ENCODE results near the gene GPC4.

Gene GPC4

DNA sequence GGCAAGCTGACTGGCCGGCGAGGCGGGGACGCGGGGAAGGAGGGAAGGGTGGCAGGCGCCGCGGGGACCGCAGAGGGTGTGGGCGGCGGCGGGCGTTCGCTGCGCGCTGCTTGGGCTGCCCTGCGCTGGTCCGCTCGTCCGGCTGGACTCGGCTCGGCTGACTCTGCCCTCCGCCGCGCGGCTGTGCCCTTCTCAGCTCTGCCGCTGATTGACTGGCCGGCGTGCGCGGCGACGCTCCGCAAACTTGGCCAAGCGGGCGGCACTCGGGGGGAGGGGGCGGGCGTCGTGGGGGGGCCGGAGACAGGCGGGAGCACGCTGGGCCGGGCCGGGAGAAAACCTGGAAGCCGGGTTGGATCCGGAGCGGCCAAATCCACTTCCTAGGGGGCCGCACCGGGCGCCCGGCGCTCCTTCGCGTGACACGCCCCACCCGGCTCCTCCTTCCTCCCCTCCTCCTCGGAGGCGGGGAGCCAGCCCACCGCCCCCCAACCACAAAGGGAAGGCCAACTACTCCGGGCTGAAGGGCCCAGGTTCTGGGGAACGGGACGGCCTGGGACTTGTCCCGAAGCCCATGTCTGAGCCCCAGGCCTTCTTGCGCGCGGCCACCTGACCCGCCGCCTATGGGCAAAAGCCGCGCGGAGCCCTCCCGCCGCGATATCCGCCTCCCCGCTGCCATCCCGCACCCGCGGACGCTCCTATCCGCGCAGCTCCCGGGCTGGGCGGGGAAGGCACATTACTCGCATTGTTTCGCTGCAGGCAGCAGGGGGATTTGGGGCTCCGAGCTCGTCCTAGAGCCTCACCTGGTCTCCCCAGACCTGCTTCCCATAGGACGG, at the start of gene GPC4:
Gene GPC4 (minus strand): TSS at position 214 of the 830 bp plus-strand sequence. CDS start 524 bp downstream, outside the sequence.
- H3K4me3 ChIP-seq (ENCODE audit: low read depth, low read length) = peak within 1 kb of the TSS; percentile 56
- TF ChIP-seq, protein P1, sequence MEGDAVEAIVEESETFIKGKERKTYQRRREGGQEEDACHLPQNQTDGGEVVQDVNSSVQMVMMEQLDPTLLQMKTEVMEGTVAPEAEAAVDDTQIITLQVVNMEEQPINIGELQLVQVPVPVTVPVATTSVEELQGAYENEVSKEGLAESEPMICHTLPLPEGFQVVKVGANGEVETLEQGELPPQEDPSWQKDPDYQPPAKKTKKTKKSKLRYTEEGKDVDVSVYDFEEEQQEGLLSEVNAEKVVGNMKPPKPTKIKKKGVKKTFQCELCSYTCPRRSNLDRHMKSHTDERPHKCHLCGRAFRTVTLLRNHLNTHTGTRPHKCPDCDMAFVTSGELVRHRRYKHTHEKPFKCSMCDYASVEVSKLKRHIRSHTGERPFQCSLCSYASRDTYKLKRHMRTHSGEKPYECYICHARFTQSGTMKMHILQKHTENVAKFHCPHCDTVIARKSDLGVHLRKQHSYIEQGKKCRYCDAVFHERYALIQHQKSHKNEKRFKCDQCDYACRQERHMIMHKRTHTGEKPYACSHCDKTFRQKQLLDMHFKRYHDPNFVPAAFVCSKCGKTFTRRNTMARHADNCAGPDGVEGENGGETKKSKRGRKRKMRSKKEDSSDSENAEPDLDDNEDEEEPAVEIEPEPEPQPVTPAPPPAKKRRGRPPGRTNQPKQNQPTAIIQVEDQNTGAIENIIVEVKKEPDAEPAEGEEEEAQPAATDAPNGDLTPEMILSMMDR (IDR thresholded peaks at IDR 0.05; ENCODE audit: control insufficient read depth, extremely low read depth, insufficient read depth) = no peak
- DNase-seq (ENCODE audit: low read depth) = peak; percentile 11

DNA sequence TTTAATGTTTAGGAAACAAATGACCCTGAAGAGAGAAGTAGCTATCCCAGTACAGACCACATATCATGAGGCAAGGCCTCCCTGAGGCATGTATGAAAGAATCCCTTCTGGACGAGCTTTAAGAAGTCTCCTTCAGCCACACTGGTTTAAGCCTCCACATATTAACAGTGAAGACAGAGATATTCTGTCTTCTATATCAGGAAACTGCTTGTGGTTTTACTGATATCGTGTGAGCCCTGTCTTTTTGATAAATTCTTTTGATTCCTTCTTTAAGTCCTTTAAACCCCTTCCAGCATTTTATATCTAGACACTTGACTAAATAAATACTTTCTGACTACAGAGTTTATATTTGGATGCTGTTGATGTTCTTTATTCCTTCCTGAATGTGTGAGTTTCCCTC, 45.9 kb upstream of the GPC4 start:
- DNase-seq (ENCODE audit: low read depth) = no peak
- TF ChIP-seq, protein P1 (IDR thresholded peaks at IDR 0.05; ENCODE audit: control insufficient read depth, extremely low read depth, insufficient read depth) = no peak
- no peak overlapping the region for H3K4me3 ChIP-seq (ENCODE audit: low read depth, low read length)

DNA sequence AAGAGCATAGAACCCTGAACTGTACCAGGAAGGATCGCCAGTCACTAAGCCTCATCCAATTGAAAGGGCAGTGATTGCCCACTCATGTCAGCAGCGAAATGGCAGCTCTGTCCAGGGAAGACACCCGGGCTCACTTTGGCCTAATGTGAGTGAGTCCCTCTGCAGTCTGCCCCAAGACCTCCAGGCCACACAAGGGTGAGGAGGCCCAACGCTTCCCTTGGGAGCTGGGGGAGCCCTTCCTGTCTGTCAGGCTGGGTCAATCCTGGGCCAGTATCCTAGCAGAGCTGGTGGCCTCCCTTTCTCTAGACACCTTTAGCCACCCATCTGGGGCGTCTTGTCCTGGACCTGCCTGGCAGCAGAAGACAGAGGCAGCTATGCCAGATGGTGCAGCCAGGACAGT, 39.6 kb upstream of the GPC4 start:
- TF ChIP-seq, protein P1 (IDR thresholded peaks at IDR 0.05; ENCODE audit: control insufficient read depth, extremely low read depth, insufficient read depth) = no peak
- H3K4me3 ChIP-seq (ENCODE audit: low read depth, low read length) = no peak overlapping the region
- no peak for DNase-seq (ENCODE audit: low read depth)

DNA sequence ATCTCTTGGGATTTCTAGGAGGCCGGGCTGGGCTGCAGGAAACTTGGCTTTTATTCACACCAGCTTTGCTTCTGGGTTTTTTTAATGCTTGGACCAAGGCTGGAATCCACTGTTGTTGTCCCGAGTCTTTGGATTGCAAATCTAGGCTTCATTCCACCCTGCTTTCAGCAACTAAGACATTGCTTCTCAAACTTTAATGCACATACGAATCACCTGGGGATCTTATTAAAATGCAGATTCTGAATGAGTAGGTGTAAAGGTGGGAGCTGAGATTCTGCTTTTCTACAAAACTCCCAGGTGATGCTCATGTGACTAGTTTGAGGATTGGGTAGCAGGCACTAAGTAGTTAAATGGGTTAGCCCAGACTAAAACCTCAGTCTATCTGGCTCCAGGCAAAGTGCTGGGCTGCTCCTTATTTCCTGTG, 39.2 kb upstream of the GPC4 start:
- TF ChIP-seq, protein P1 (IDR thresholded peaks at IDR 0.05; ENCODE audit: control insufficient read depth, extremely low read depth, insufficient read depth) = no peak
- no peak for DNase-seq (ENCODE audit: low read depth)
- H3K4me3 ChIP-seq (ENCODE audit: low read depth, low read length) = no peak overlapping the region

DNA sequence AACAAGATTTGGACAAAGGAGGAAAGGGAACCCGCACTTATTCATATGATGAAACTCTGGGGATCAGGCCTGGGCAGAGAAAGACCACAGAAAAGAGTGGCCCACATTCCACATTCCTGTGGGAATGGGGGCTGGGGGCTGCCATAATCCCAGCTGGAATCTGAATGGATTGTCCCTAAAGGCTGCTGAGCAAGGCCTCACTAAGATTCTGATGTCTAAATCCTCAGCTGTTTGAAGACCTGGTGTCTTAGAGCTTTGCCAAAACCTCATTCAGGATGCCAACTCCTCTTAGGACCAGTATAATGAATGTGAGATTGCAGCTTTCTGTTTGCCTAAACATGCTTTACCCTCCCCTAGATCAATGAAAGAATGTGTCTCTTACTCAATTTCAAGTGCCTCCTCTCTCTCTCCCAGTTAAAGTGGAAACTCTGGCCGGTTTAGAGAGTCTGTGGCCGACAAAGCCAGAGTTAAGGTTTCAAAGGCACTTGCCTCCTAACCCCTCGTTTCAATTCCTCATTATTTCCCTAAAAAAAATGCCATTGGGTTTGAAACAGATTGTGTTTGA, 33.3 kb upstream of the GPC4 start:
- no peak for DNase-seq (ENCODE audit: low read depth)
- TF ChIP-seq, protein P1 (IDR thresholded peaks at IDR 0.05; ENCODE audit: control insufficient read depth, extremely low read depth, insufficient read depth) = no peak
- no peak overlapping the region for H3K4me3 ChIP-seq (ENCODE audit: low read depth, low read length)

DNA sequence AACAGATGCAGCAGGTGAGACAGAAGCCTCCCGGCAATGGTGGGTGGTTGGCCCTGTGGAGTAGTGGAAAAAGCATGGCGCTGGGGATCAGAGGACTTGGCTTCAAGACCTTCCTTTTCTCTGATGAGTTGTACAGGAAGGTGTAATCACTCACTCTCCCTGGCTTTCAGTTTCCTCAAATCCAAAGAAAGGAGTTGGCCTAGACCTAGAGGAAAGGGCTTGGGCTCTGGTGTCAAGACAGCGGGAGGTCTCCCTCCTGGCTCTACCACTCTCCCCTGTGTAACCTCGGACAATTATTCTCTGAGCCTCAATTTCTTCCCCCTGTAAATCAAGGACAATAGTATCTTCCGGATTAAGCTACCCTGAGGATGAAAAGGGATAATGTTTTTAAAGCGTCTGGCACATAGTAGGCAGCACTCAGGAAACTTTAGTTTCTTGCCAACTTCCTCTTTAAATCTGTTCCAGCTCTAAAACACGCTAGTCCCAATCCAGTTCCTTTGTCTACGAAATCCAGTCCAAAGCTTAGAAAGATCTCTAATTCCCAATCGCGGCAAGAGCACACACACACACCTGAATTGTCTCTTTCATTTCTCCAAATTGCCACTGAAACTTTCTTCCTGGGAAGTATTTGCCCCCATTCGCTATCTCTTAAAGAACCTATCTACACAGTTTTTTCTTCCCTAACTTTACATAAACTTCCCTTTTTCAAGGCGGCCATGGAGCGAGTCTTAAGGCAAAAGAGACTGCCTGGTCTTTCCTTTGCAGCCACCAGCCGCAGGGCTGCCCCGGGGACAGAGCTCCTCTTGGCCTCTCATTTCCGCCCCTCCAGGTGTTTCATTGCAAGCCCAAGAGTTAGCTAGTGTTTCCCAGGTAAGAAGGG, 29.9 kb upstream of the GPC4 start:
- no peak for DNase-seq (ENCODE audit: low read depth)
- H3K4me3 ChIP-seq (ENCODE audit: low read depth, low read length) = peak overlapping the region; percentile 47
- TF ChIP-seq, protein P1 (IDR thresholded peaks at IDR 0.05; ENCODE audit: control insufficient read depth, extremely low read depth, insufficient read depth) = no peak
